ENCODE measurements around the gene TYW1B.
A peak's percentile ranks its signal among the peaks of the same experiment; 100 is the strongest.
"Not testable (repeated sequence)": the region's sequence is repeated elsewhere in the genome, so short reads cannot be mapped to it uniquely, and the experiment has no call there.

The TYW1B gene, protein sequence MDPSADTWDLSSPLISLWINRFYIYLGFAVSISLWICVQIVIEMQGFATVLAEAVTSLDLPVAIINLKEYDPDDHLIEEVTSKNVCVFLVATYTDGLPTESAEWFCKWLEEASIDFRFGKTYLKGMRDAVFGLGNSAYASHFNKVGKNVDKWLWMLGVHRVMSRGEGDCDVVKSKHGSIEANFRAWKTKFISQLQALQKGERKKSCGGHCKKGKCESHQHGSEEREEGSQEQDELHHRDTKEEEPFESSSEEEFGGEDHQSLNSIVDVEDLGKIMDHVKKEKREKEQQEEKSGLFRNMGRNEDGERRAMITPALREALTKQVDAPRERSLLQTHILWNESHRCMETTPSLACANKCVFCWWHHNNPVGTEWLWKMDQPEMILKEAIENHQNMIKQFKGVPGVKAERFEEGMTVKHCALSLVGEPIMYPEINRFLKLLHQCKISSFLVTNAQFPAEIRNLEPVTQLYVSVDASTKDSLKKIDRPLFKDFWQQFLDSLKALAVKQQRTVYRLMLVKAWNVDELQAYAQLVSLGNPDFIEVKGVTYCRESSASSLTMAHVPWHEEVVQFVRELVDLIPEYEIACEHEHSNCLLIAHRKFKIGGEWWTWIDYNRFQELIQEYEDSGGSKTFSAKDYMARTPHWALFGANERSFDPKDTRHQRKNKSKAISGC

DNA sequence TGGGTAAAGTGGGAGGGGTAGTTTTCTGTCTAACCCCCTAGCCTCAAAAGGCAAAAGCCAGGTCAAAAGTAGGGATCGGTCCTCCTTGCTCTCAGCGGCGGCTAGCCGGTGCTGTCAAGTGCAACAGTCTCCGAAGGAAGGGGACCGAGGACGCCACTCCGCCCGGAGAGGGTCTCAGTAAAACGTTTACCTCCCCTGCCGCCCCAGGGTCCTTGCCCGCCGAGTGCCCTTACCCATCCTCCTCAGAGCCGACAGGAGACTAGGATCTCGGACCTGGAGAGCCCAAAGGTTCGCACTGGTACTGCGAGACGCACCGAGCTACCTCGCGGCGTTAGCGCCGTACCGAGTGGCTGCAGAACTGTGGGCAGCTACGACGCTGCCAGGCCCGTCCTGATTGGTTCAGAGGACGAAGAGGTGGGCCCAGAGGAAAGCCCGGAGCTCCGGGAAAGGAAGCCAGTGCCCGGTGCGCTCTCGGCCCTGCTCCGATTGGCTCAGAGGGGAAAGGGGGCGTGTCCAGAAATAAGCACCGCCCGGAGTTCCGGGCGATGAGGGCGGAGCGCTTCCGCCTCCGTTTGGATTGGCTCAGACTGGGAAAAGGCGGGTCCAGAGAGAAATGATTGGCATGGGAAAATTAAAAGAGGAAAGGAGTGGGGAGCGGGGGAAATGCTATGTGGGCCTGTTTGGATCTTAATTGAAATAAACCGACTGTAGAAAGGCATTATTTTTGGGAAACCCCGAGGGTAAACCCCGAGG, at the start of gene TYW1B:
Gene TYW1B (minus strand): TSS at position 362 of the 753 bp plus-strand sequence. CDS start 125 bp downstream, at position 237.
- DNase-seq, result peak; percentile 96

DNA sequence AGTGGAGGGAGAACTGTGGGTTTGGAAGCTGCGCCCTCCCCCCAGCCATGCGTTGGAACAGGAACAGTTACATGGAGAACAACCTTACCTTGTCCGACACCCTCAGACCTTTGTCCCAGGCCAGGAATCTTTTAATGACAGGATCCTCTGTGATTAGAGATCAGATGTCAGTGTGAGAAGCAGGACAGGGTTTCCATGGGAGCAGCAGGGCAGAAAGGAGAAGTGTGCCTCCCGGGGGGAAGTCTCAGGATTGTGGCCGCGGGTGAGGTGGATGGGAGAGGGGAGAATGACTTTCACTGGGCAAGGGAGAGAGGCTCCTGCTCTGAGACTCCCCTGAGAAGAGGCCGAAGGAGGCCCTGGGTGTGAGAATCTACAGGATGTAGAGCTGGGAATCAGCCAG, 39.6 kb upstream of the TYW1B start:
- DNase-seq, result not testable (repeated sequence)

DNA sequence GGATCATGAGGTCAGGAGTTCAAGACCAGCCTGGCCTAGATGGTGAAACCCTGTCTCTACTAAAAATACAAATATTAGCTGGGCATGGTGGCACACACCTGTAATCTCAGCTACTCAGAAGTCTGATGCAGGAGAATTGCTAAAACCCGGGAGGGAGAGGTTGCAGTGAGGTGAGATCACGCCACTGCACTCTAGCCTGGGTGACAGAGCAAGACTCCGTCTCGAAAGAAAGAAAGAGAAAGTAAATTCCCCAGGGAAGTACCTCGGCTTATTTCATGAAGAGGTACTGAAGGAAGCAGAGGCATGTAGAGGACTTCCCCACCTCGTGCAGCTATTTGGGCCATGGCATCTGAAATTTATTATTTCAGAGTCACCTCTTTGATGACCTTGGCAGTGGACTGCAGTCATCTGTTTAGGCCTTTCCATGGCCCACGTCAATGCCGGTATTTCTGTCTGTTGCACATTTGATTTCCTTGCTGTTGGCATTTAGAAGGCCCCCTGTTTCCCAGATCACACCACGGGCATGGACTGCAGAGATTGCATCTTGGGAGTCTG, 30.9 kb upstream of the TYW1B start:
- DNase-seq, result not testable (repeated sequence)

DNA sequence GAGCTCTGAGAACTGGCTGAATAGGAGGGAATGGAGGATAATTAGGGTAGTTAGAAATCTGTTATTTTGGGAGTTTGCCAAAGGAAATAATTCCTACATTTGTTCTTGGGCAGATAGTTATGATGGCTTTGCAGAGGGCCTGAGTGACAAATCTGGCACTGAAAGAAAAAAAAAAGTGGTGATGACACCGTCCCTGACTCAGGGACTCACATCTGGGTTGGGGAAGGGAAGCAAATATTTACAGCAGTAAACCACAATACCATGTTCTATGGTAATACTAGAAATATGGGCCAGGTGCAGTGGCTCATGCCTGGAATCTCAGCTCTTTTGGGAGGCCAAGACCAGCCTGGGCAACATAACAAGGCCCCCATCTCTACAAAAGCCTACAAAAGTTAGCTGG, 29.9 kb upstream of the TYW1B start:
- DNase-seq, result not testable (repeated sequence)

DNA sequence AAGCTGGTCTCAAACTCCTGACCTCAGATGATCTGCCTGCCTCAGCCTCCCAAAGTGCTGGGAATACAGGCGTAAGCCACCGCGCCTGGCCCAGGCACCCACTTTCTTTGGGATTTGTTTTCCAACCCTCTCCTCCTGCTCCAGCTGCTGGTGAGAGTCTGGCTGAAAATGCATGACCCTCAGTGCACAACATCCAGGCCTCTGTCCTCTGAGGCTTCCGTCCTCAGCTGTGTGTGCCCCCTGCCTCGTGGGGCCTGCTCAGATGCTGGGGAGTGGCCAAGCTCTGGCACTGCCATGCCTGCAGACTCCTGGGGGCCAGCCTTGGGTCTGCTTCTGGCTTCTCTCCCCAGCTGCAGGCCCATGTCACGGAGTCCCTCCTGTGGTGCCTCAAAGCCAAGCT, 27.3 kb upstream of the TYW1B start:
- not testable (repeated sequence) for DNase-seq

DNA sequence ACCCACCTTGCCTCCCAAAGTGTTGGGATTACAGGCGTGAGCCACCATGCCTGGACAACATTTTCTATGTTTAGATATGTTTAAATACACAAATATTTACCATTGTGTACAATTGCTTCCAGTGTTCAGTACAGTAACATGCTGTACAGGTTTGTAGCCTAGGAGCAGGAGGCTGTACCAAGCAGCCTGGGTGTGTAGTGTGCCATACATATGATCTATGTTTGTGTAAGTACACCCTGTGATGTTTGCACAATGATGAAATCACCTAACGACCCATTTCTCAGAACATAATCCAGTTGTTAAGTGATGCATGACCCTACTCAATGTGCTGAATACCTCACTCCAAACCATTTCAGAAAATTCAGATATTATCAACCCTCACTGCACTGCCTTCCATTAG, 24.9 kb upstream of the TYW1B start:
- DNase-seq, result not testable (repeated sequence)

DNA sequence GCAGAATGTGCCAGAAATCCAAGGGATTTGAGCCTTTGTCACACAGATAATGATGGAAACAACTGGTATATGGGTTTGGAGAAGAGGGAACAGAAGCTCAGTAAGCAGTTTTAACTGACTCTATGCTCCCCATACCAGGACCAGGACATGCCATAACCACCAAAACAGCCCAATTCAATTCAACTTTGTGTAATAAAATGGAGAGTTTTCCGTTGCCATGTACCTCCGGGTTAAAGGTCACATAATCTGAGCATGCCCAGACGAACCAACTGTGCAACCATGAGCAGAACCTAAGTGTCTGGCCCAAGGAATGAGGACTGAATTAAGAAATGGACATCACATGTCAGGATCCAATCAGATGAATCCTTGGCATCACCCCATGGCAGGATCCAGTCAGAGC, 22.7 kb upstream of the TYW1B start:
- DNase-seq, result not testable (repeated sequence)

DNA sequence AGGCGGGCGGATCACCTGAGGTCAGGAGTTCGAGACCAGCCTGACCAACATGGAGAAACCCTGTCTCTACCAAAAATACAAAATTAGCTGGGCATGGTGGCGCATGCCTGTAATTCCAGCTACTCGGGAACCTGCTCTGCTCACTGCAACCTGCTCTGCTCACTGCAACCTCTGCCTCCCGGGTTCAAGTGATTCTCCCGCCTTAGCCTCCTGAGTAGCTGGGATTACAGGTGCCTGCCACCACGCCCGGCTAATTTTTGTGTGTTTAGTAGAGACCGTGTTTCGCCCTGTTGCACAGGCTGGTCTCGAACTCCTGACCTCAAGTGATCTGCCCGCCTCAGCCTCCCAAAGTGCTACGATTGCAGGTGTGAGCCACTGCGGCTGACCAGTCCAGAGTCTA, 16.1 kb upstream of the TYW1B start:
- DNase-seq, result not testable (repeated sequence)

DNA sequence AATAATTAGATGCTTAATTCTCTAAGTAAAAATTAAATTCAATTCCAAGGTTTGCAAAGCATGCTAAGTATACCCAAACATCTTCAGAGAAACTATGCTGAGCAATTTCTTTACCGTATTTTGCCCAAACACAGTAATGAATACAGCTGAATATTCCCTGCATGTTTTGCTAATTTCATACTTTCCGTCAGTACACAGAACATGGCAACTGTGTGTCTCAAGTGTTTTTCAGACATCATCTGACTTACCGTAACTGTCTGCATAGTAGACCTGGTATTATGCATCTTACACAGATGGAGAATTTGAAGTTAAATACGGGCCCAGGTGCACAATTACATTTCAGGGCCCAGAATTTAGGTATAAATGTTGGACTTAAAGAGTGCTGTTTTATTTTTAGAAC, 15.2 kb upstream of the TYW1B start:
- DNase-seq, result not testable (repeated sequence)

DNA sequence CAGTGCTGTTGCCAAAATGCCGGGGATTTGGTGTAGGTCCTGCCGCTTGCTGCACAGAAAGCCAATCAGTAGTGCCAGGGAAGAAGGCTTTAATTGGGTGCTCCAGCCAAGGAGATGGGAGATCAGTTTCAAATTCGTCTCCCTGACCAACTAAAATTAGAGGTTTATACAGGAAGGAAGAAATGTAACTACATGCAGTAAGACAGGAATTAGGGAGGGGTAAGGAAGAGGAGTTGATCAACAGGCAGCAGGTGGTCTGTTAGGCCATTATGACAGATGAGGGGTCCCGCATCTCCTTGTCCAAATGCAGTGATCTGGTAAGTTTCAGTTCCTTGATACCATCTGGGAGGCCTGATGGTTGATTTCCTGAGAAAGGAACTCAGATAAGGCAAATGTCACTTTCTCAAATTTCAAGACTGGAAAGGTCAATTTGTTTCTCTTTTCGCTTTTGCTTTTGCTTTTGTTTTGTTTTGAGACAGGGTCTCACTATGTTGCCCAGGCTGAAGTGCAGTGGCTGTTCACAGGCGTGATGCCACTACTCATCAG, 13.0 kb upstream of the TYW1B start:
- not testable (repeated sequence) for DNase-seq

DNA sequence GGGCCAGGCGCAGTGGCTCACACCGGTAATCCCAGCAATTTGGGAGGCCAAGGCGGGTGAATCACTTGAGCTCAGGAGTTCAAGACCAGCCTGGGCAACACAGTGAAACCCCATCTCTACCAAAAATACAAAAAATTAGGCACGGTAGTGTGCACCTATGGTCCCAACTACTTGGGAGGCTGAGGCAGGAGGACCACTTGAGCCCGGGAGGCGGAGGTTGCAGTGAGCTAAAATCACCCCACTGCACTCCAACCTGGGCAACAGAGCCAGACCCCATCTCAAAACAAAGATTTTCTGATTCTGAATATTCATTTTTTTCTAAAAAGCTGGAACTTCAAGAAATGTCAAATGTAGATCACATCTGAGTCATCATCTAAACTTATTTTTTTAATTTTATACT, 10.3 kb upstream of the TYW1B start:
- DNase-seq, result not testable (repeated sequence)

DNA sequence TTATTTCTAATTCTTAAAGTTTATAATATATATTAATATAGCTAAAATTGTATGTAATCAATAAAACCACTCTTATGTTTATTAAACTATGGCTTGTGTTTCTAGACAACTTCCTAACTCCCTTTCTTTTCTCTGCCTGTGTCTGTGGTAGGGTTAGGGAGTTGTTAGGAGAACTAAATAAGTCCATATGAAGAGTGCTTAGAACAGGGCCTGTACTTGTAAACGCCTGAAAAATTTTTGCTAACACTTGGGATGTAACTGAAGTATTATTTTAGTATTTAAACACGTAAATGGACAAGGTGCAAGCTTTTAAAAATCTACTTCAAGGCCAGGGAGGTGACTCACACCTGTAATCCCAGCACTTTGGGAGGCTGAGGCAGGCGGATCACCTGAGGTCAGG, 9.3 kb upstream of the TYW1B start:
- DNase-seq, result not testable (repeated sequence)

DNA sequence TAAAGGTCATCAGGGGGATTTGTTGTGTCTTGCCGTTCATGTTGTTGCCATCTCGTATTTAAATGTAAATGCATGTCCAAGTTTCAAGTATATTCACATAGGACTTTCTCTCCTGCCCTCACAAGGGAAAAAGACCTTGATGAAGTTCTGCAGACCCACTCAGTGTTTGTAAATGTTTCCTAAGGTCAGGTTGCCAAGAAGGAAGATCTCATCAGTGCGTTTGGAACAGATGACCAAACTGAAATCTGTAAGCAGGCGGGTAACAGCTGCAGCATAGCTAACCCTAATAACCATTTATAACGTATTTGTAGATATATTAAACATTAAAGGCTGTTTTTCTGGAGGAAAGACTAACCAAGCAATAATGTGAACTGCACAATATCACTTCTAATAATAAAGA, 2.6 kb upstream of the TYW1B start:
- DNase-seq, result not testable (repeated sequence)

DNA sequence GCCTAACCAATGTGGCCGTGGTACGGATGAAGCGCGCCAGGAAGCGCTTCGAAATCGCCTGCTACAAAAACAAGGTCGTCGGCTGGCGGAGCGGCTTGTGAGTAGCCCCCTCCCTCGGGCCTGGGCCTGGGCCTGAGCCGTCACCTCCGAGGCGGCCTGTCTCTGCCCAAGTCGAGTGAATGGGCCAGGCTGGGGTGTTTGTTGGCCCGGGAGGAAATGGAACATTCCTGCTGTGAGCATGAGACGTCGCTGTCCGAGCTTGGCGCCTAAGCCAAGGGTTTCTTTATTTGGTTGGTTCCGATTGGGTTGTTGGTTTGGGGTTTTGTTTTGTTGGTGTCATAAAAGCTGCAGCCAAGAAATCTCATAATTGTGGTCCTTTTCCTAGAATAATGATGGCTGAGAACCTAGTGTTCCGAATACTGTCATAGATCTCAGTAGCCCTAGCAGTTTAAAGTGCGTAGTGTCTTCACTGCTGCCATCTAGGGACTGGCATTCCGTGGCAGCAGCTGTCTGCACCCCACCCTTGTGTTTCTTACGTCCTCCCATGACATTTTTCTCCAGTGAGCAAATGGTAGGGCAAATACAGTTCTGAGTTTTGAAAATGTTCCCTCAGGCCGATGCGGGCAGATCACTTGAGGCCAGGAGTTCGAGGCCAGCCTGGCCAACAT, 1.8 kb upstream of the TYW1B start:
- DNase-seq, result peak; percentile 37 to 46

DNA sequence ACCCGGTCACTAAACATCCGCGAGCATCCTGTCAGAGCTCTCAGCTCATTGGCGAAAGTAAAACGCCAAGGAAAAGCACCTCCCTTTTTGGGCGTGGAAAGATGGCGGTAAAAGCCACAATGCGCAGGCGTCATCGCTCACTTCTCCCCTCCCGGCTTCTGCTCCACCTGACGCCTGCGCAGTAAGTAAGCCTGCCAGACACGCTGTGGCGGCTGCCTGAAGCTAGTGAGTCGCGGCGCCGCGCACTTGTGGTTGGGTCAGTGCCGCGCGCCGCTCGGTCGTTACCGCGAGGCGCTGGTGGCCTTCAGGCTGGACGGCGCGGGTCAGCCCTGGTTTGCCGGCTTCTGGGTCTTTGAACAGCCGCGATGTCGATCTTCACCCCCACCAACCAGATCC, 1.3 kb upstream of the TYW1B start:
- DNase-seq, result peak; percentile 96

DNA sequence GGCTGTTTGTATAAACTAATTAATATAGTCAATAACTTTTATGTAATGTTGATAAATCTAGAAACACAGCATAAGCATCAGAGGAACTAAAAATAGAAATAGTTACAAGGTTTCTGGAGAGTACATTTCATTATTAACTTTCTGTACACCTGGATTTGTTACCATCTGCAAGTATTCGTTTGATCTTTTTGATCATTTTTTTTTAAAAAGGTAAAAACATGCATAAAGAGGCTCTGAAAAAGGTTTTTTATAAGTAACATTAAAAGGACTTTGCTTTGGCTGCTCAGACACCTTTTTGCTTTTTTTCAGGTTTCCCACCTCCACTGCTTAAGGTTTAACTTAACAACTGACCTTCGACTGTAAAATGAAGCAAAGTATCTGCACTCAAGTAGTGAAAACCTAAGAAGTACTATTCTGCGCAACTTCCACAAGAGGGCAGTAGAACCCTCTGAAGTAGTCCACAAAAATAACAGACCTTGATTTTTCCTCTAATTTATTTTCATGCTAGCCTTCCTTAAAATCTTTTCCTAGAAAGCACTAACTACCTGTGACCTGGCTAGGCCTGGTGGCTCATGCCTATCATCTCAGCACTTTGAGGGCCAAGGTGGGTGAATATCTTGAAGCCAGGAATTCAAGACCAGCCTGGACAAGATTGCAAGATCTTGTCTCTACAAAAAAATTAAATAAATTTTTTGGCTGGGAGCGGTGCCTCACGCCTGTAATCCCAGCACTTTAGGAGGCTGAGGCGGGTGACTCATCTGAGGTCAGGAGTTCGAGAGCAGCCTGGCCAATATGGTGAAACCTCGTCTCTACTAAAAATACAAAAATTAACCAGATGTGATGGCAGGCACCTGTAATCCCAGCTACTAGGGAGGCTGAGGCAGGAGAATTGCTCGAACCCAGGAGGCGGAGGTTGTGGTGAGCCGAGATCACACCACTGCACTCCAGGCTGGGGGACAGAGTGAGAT, 4.0 kb downstream of the TYW1B start:
- not testable (repeated sequence) for DNase-seq

DNA sequence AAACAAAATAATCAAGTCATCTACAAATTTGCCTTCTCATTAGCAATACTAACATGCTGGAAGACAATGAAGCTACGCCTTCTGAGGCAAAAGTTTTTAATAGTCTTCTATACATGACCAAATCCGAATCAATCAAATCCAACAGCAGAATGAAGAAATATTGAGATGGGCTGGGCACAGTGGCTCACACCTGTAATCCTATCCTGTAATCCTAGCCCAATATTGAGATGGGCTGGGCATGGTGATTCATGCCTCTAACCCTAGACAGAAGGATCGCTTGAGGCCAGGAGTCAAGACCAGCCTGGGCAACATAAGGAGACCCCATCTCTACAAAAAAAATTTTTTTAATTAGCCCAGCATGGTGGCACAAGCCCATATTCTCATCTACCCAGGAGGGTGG, 5.5 kb downstream of the TYW1B start:
- not testable (repeated sequence) for DNase-seq

DNA sequence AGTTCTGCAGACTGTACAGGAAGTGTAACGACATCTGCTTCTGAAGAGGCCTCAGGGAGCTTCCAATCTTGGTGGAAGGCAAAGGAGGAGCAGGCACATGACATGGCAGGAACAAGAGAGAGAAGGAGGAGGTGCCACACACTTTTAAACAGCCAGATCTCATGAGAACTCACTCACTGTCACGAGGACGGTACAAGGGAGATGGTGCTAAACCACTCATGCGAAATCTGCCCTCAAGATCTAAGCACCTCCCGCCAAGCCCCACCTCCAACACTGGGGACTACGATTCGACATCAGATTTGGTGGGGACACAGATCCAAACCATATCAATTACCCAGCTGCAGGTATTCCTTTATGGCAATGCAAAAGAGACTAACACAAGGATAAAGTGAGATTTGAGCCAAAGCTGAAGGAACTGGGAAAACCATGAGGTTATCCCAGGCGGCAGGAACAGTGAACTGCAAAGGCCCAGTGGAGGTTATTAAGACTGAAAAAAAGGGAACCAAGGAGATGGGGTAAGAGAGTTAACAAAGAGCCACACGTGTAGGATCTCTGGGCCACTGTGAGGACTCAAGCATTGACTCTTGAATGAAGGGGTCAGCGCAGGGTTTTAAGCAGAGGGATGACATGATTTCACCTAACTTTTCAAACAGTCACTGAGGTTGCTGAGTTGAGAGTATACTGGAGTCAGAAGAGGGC, 9.2 kb downstream of the TYW1B start:
- not testable (repeated sequence) for DNase-seq

DNA sequence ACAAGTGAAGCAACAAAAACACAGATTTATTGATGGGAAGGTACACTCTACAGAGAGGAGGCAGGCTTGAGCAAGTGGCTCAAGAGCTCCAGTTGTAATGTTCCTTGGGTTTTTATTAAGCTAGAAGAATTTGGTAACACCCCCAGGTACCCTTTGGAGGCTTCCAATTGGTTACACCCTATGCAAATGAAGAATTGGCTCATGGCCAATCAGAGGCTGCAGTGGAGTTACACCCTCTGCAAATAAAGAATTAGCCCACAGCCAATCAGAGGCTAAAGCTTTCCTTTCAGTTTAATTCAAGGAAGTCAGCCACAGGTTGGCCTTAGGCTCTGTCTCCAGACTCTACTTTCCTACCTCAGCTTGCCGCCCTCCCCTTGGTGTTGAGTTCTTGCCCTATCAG, 10.3 kb downstream of the TYW1B start:
- DNase-seq, result not testable (repeated sequence)
